22Rv1 (cell line): Measurements from ENCODE around the gene C1QTNF8.

Source experiments
- H3K27ac ChIP-seq: fragments of 450-650 bp; 2 replicates; pipeline ENCODE4 v1.5.1; 2017
- CTCF ChIP-seq: fragments of 450-650 bp; IDR thresholded peaks from 2 replicates; pipeline ENCODE4 v1.5.1; 2017; ENCODE audit warnings: mild to moderate bottlenecking
- ZFX ChIP-seq: fragments of 450-650 bp; IDR thresholded peaks from 2 replicates; pipeline ENCODE4 v1.6.1; 2017; ENCODE audit warnings: antibody characterized with exemption, borderline replicate concordance

C1QTNF8 gene, protein sequence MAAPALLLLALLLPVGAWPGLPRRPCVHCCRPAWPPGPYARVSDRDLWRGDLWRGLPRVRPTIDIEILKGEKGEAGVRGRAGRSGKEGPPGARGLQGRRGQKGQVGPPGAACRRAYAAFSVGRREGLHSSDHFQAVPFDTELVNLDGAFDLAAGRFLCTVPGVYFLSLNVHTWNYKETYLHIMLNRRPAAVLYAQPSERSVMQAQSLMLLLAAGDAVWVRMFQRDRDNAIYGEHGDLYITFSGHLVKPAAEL

GRCh38 chr16:1096169-1097082 lies at the start of gene C1QTNF8:
C1QTNF8 (minus strand) TSS chr16:1096244; CDS start chr16:1094922, 1,322 bp downstream.
- no peak within 1 kb of the TSS for H3K27ac ChIP-seq

DNA sequence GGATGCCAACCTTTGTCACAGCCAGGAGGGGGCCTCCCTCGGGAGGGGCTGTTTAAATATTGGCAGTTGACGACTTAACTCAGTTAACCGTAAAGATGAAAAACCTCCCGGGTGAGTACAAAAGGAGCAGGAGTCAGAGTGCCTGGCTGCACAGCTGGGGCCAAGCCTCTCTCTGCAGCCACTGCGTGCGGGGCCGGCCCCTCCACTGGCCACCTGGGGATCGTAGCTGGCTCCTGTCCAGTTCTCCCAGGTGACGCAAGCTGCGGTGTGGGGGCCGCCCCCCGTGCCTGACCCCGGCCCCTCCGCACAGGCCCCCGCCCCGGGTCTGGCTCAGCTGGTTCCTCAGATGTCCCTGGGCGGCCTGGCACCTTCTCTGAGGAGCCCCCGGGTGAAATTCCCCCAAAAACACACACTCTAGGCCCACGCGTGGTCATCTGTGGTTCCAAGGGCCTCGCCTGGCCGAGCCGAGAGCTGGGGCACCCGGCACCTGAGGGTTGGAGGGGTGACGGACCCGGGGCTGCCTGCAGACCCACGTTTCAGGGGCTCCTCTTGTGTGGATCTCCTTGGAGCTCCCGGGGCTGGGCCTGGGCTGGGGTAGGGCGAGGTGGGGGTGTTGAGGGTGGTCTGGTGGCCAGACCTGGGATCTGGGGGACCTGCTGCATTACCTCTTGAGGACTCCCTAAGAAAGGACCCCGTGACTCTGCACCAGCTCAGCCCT lies 49.5 kb upstream of the C1QTNF8 start:
- TF ChIP-seq ZFX (no peak), CTCF (no peak)

More at GRCh38 chr16:1096169-1097082, at the start of gene C1QTNF8:
- TF ChIP-seq ZFX: no peak
- no peak for TF ChIP-seq CTCF

GRCh38 chr16:1144476-1145382 lies 48.7 kb upstream of the C1QTNF8 start:
- no peak overlapping the region for H3K27ac ChIP-seq
- TF ChIP-seq ZFX (no peak), CTCF (no peak)

More for the DNA sequence above, 49.5 kb upstream of the C1QTNF8 start:
- H3K27ac ChIP-seq: no peak overlapping the region

- no peak for TF ChIP-seq CTCF
- TF ChIP-seq ZFX: no peak
- no peak overlapping the region for H3K27ac ChIP-seq
Measured at GRCh38 chr16:1143761-1144450, 47.9 kb upstream of the C1QTNF8 start.

- H3K27ac ChIP-seq: no peak overlapping the region
- TF ChIP-seq CTCF (no peak), ZFX (no peak)
Measured at GRCh38 chr16:1142911-1143310, 46.9 kb upstream of the C1QTNF8 start.

DNA sequence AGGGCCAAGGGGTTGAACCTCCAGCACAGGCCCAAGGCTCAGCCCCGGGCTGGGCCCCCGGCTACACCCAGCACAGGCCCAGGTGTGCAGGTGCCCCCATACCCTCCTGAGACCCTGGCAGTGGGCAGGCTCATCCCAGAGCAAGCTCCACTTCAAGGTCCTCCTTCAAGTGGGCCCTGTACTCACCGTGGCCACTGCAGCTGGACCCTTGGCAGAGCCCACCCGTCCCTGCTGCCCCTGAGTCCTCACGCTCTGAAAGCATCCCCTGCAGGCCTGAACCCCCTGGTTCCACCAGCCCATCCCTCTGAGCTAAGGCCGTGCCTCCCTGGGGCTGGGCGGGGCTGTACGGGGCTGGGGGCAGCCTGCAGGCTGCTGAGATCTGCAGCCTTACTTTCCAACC lies 45.7 kb upstream of the C1QTNF8 start:
- TF ChIP-seq ZFX: no peak
- no peak for TF ChIP-seq CTCF
- H3K27ac ChIP-seq: no peak overlapping the region
